Parathyroid adenoma (tissue), 2 donors: ENCODE measurements around the gene LINGO3.
"Not testable (repeated sequence)": the region's sequence is repeated elsewhere in the genome, so short reads cannot be mapped to it uniquely, and the experiment has no call there.

ENCODE experiments used
- H2AFZ ChIP-seq: fragments of 300-600 bp; sonication (generic); one replicate; pipeline ENCODE4 v1.7.0; 2017; ENCODE audit warnings: antibody characterized with exemption, mild to moderate bottlenecking
- H3K27ac ChIP-seq: fragments of 300-600 bp; sonication (generic); one replicate; pipeline ENCODE4 v1.7.0; 2017
- H3K27me3 ChIP-seq: fragments of 300-600 bp; sonication (generic); one replicate; pipeline ENCODE4 v1.7.0; 2017; ENCODE audit warnings: low read length; ENCODE audit not compliant: control insufficient read depth, insufficient read depth
- H3K36me3 ChIP-seq: fragments of 300-600 bp; sonication (generic); one replicate; pipeline ENCODE4 v1.7.0; 2017; ENCODE audit warnings: low read length; ENCODE audit not compliant: control insufficient read depth, insufficient read depth
- H3K4me1 ChIP-seq: fragments of 300-600 bp; sonication (generic); one replicate; pipeline ENCODE4 v1.7.0; 2017; ENCODE audit warnings: control low read depth
- H3K4me2 ChIP-seq: fragments of 300-600 bp; sonication (generic); one replicate; pipeline ENCODE4 v1.7.0; 2017; ENCODE audit warnings: low read length
- H3K4me3 ChIP-seq: fragments of 300-600 bp; sonication (generic); one replicate; pipeline ENCODE4 v1.7.0; 2017; ENCODE audit warnings: low read depth, low read length
- H3K79me2 ChIP-seq: fragments of 300-600 bp; sonication (generic); one replicate; pipeline ENCODE4 v1.7.0; 2017; ENCODE audit warnings: control low read depth
- H3K9ac ChIP-seq: fragments of 300-600 bp; sonication (generic); one replicate; pipeline ENCODE4 v1.7.0; 2017; ENCODE audit warnings: mild to moderate bottlenecking
- H3K9me3 ChIP-seq: fragments of 300-600 bp; sonication (generic); one replicate; pipeline ENCODE4 v1.7.0; 2017; ENCODE audit warnings: low read length; ENCODE audit not compliant: control insufficient read depth
- TF ChIP-seq, protein P1 (sequence below): fragments of 300-600 bp; sonication (generic); IDR thresholded peaks from one replicate; pipeline ENCODE4 v1.7.0; 2017; ENCODE audit warnings: antibody characterized with exemption, mild to moderate bottlenecking
- donor health status: primary hyperparathyroidism.

LINGO3 gene

DNA sequence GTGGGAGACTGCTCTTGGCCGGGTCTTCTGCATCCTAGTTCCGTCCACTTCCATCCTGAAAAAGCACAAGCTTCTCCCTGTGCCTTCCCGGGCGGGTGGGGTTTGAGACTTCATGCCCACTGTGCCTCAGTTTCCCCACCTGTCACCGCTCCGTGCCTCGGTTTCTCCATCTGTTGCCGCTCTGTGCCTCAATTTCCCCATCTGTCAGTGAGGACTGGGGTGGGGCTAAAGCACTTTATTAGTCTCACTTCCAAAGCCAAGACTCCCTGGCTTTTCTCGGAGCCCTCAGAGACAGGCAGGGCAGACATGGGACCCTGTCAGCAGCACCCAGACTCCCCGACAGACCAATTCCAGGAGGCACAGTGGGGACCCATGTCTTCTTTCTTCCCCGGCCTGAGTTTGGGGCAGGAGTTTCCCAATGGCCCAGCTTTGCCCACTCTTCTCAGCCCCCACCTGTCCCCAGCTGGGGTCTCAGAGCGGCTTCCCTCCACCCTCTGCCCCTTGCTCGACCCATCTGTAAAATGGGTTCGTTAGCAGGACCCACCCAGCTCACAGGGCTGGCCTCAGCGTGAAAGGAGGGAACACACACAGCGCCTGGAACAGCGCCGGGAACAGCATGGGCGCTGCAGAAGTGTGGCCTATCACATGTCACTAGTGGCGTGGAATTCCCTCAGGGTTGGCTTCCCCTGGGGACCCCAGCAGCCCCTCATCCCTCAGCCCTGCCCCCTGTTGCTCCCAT lies 21.4 kb downstream of the LINGO3 start:
- Histone ChIP-seq H3K36me3 (no peaks in the 10 kb centered on the region), H3K9me3 (no peaks in the 10 kb centered on the region), H2AFZ (no peak overlapping the region), H3K4me2 (no peak overlapping the region), H3K79me2 (no peaks in the 10 kb centered on the region), H3K9ac (no peak overlapping the region), H3K27ac (no peak overlapping the region), H3K4me1 (peaks cover 3% of the 10 kb centered on the region), H3K27me3 (peaks cover 6% of the 10 kb centered on the region), H3K4me3 (no peak overlapping the region)
- TF ChIP-seq, protein P1, sequence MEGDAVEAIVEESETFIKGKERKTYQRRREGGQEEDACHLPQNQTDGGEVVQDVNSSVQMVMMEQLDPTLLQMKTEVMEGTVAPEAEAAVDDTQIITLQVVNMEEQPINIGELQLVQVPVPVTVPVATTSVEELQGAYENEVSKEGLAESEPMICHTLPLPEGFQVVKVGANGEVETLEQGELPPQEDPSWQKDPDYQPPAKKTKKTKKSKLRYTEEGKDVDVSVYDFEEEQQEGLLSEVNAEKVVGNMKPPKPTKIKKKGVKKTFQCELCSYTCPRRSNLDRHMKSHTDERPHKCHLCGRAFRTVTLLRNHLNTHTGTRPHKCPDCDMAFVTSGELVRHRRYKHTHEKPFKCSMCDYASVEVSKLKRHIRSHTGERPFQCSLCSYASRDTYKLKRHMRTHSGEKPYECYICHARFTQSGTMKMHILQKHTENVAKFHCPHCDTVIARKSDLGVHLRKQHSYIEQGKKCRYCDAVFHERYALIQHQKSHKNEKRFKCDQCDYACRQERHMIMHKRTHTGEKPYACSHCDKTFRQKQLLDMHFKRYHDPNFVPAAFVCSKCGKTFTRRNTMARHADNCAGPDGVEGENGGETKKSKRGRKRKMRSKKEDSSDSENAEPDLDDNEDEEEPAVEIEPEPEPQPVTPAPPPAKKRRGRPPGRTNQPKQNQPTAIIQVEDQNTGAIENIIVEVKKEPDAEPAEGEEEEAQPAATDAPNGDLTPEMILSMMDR = no peak

DNA sequence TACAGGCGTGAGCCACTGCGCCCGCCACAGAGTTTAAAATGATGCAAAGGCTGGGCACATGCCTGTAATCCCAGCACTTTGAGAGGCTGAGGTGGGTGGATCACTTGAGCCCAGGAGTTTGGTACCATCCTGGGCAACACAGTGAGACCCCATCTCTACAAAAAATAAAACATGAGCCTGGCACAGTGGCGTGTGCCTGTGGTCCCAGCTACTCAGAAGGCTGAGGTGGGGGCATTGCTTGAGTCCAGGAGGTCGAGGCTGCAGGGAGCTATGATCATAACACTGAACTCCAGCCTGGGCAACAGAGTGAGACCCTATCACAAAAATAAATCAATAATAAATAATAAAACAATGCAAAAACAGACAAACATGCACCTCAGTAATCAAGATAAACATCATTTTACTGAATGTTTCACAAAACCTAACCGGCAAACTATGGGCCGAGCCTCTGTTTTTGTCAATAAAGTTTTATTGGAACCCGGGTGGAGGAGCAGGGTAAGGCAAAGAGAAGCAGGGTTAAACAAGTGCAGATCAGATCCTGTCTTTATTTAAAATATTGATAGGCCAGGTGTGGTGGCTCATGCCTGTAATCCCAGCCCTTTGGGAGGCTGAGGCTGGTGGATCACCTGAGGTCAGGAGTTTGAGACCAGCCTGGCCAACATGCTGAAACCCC lies 24.0 kb downstream of the LINGO3 start:
- Histone ChIP-seq H3K4me3 (no peak overlapping the region), H3K79me2 (no peaks in the 10 kb centered on the region), H3K36me3 (no peaks in the 10 kb centered on the region), H3K4me2 (no peak overlapping the region), H2AFZ (no peak overlapping the region), H3K27me3 (no peaks in the 10 kb centered on the region), H3K9me3 (no peaks in the 10 kb centered on the region), H3K27ac (no peak overlapping the region), H3K4me1 (no peaks in the 10 kb centered on the region), H3K9ac (no peak overlapping the region)
- TF ChIP-seq, protein P1 = no peak

- Histone ChIP-seq H2AFZ (no peak overlapping the region), H3K9ac (no peak overlapping the region), H3K4me2 (no peak overlapping the region), H3K27me3 (no peaks in the 10 kb centered on the region), H3K27ac (no peak overlapping the region), H3K4me1 (no peaks in the 10 kb centered on the region), H3K79me2 (no peaks in the 10 kb centered on the region), H3K9me3 (no peaks in the 10 kb centered on the region), H3K4me3 (no peak overlapping the region), H3K36me3 (no peaks in the 10 kb centered on the region)
- TF ChIP-seq, protein P1 = no peak
These were observed 25.1 kb downstream of the LINGO3 start for GRCh38 chr19:2282862-2283237.

DNA sequence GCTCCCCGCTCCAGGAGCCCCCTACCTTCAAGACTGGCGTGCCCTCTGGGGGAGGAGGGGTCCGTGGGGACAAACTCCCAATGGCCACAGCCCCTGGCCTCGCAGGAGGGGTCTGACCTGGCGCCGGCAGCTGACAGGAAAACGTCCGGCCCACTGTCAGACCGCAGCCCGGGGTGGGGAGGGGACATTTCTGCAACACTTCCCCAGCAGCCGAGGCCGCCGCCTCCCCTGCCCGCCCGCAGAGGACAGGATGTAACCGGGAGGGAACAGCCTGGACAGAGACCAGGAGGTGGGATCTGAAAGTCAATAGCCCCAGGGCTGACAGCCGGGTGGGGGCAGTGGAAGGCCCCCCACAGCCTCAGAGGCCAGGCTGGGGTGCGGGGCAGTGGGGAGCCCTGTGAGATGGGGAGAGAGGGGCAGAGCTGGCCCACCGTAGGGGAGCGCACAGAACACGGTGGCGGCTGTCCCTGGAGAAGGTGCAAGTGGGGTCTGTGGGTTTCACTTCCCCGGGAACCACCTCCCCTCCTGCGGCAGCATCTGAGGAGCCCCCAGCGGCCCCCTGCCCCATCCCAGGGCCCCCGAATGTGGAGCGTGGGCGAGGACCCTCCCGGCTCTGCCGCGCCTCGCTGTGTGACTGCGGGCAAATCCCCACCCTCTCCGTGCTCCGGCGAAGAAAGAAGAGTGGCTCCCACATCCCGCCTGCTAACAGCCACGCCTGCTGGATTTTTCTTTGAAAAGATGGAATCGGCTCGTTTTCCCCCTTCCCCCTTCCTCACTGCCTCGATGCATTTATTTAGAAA lies 25.7 kb downstream of the LINGO3 start, which contains the start of gene PEAK3:
PEAK3 (minus strand) TSS at position 114 of the 800 bp plus-strand sequence. CDS start 1,244 bp downstream, outside the sequence.
- H3K9ac ChIP-seq = no peak within 1 kb of the TSS
- H3K4me2 ChIP-seq = peak within 1 kb of the TSS; percentile 49
- H3K9me3 ChIP-seq = no peaks in the 10 kb centered on the region
- TF ChIP-seq, protein P1 = no peak
- no peaks in the 10 kb centered on the region for H3K27me3 ChIP-seq
- H2AFZ ChIP-seq = peak within 1 kb of the TSS; percentile 33
- H3K79me2 ChIP-seq = no peaks in the 10 kb centered on the region
- H3K27ac ChIP-seq = no peak within 1 kb of the TSS
- H3K4me3 ChIP-seq = no peak within 1 kb of the TSS
- no peaks in the 10 kb centered on the region for H3K4me1 ChIP-seq
- H3K36me3 ChIP-seq = no peaks in the 10 kb centered on the region

DNA sequence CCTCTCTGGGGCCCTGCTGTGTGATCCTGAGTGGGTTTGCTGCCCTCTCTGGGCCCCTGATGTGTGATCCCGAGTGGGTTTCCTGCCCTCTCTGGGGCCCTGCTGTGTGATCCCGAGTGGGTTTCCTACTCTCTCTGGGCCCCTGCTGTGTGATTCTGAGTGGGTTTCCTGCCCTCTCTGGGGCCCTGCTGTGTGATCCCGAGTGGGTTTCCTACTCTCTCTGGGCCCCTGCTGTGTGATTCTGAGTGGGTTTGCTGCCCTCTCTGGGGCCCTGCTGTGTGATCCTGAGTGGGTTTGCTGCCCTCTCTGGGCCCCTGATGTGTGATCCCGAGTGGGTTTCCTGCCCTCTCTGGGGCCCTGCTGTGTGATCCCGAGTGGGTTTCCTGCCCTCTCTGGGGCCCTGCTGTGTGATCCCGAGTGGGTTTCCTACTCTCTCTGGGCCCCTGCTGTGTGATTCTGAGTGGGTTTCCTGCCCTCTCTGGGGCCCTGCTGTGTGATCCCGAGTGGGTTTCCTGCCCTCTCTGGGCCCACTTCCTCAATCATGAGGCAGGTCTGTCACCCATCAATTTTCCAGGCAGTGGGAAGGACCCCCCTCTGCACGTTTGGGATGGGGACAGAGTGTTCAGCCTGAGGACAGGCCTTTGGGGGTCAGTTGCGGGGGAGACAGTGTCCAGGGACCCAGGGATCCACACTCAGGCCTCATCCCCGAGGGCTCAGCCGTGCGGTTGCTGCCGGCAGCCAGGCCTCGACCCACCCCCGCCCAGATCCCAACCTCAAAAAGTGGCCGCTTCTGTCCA lies 26.5 kb downstream of the LINGO3 start:
- peak overlapping the region; percentile 49 for H3K4me2 ChIP-seq
- H3K4me3 ChIP-seq, H3K36me3 ChIP-seq, H3K27me3 ChIP-seq, H3K9me3 ChIP-seq, H3K79me2 ChIP-seq, H3K9ac ChIP-seq, H3K4me1 ChIP-seq, H3K27ac ChIP-seq: not testable (repeated sequence)
- peak overlapping the region; percentile 33 for H2AFZ ChIP-seq
